Adipose tissue (tissue), 3 donors: Measurements from ENCODE around the gene POLR3A. TPM values are rescaled to one million over a fixed set of nuclear protein-coding genes. Genes with fewer than 3 reads are reported as not detected.

Source experiments
- H3K27ac ChIP-seq: one replicate; pipeline ENCODE4 v1.5.1; 2013; ENCODE audit warnings: low read depth, low read length
- WGBS, 3 donors: extraction: QIAGEN DNeasy Blood & Tissue Kit; methylation state at CpG; one replicate each; pipeline ENCODE4 v1.1.7; 2013; 5-methylcytosine and 5-hydroxymethylcytosine counted together
- polyA plus RNA-seq, 3 donors: library from polyadenylated mRNA; stranded (reverse); fragments of 200-250 nt; gene quantifications; one replicate each; pipeline ENCODE4 v1.2.3, GENCODE V29; 2013
- donor health status: healthy with polysubstance abuse.
- donor health status: Bipolar disorder and iron deficiency.
- donor health status: healthy.

The POLR3A gene
- polyA plus RNA-seq, 3 donors: 3.0 to 4.9 (median 4.3) TPM

DNA sequence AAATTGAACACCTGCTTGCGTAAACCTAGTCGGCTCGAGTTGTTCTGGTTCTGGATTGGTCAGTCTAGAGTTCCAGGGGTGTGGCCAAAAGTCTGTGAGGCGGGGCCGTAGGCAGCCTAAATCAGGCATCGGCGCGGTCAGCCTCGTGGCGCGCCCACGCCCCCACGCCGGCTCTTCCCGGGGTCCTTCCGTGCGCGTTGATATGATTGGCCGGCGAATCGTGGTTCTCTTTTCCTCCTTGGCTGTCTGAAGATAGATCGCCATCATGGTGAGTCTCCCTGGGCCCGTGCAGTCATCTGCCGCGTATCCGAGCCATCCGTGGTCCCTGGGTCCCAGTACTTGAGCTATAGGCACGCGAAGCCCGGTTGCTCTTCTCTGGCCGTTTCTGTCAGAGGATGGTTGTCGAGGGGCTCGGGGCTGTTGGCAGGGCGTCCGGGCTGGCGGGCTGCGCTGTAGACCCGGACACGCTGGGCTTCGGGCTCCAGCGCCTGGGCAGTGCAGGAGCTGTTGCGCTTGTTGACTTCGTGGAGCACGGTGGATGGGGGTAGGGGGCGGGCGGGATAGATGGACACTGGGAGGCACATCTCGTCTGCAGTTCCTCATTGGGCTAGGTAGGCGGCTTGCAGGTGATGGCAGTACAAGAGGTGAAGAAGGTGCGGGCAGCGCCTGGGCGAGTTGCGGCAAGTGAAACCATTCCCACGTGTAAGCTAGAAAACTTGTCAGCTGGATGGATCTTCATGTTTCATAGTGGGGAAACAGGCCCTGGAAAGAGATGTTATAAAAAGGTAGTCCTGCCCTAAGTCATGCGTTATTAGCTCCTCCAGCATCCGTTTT is 4.5 kb upstream of the POLR3A start, which contains the start of gene RPS24:
Gene RPS24 (plus strand): TSS at position 227 of the 834 bp plus-strand sequence. CDS start 39 bp downstream, at position 266.
- 0 to 1% (median 1%) methylated on average over 55 of the region's 55 CpGs for WGBS, 3 donors
- peak within 1 kb of the TSS; percentile 59 for H3K27ac ChIP-seq

- 0 to 1% (median 0%) methylated on average over 4 of the region's 4 CpGs for WGBS, 3 donors
- no peak overlapping the region for H3K27ac ChIP-seq
These were observed 4.0 kb upstream of the POLR3A start for GRCh38 chr10:78033387-78033636.

DNA sequence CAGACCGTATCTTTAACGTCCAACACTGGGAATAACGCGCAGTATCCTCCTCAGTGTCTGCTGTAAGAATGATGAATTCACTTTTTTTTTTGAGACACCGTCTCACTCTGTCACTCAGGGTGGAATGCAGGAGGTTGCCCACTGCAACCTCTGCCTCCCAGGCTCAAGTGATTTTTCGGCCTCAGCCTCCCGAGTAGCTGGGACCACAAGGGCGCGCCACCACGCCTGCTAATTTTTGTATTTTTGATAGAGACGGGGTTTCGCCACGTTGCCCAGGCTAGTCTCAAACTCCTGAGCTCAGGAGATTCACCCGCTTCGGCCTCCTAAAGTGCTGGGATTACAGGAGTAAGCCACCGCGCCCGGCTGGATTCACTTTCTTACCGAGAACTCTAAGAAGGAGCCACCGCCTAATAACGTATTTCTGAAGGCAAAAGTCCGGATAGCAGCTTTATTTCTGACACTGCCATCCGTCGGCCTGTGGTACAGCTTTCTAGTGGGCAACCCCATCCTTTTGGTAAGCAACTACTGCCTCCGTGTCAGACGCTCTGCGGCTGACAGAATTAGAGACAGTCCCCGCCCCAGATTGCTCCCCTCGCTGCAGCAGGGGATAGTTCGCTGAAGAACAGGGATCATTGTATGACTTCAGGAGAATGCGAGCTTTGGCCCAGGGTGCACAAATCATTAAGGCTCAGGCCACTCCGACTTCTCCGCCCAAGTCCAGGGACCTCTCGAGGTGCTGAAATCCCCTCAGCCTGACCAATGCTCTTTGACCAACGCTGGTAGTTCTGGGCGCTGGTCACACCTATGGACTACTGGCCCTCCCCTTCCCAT is 662 bp downstream of the POLR3A start:
- 33 to 41% (median 39%) methylated on average over 36 of the region's 36 CpGs for WGBS, 3 donors
- no peak overlapping the region for H3K27ac ChIP-seq

DNA sequence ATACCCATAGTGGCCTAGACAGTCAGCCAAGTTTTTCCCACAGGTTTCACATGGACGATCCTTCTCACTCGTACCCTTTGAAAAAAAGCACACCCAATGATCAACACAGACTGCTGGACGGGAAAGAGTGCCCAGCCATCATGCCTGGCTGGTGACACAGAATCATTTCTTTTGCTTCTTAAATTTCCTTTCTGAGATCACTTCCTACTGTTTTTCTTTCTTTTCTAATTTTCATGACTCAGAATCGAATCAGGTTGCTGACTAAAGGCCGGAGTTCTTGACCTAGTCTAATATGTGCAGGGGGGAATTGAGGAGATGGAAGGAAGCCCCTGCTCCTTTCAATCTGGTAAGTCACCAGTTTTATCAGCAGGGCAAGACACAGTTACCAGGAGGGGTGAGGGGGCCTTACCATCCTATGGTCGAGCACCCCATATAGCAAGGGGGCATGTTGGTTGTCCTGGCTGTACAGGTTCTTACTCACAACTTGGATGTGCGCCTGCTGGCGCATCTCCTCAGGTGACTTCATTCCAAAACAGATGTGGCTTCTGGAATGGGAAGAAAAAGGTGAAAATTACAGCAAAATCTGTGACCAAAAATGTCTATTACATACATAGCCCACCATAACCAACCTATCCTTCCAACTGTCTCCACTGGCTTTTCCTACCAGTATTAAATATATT is 3.5 kb downstream of the POLR3A start:
- 92 to 94% (median 92%) methylated on average over 8 of the region's 8 CpGs for WGBS, 3 donors
- no peak overlapping the region for H3K27ac ChIP-seq

- no peak overlapping the region for H3K27ac ChIP-seq
- WGBS, 3 donors: 94 to 100% (median 96%) methylated on average over 3 of the region's 3 CpGs
These were observed 5.6 kb downstream of the POLR3A start for GRCh38 chr10:78023741-78024140.

DNA sequence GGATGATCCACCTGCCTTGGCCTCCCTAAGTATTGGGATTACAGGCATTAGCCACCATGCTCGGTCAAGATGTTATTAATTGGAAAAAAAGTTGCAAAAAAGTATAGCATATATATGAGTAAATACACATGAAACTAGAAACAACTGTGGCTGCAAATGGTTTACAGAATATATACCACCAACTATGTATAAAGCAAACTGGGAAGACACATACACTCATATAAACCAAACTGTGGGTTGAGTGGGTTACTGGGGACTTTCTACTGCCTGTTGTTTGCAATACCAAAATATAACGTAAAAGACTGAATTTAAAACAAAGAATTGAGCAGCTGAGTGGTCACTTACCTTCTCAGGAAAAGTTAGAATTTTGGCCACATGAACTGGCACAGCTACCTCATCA is 8.1 kb downstream of the POLR3A start:
- WGBS, 3 donors: 89 to 92% (median 91%) methylated on average over 2 of the region's 2 CpGs
- no peak overlapping the region for H3K27ac ChIP-seq

DNA sequence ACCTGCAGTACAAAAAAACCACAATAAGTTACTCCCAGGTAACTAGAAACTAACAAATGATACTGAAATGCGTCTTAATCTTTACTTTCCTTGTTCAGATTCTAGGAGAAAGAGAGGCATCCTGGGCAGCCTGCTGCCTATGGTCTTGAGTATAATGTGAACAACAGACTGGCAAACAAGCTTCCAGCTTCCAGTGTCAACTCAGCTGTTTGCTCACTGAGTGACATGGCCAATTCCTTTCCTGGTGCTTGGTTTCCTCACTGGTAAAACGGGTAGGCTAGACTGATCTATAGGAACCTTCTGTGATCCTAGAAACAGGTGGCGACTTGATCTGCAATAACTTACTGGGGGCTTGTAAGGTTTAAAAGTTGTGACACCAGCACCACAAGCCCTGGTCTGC is 10.1 kb downstream of the POLR3A start:
- 87 to 92% (median 89%) methylated on average over 3 of the region's 3 CpGs for WGBS, 3 donors
- no peak overlapping the region for H3K27ac ChIP-seq

GRCh38 chr10:78017856-78018255 is 11.5 kb downstream of the POLR3A start:
- WGBS, 3 donors: 79 to 89% (median 86%) methylated on average over 5 of the region's 5 CpGs
- H3K27ac ChIP-seq: no peak overlapping the region

DNA sequence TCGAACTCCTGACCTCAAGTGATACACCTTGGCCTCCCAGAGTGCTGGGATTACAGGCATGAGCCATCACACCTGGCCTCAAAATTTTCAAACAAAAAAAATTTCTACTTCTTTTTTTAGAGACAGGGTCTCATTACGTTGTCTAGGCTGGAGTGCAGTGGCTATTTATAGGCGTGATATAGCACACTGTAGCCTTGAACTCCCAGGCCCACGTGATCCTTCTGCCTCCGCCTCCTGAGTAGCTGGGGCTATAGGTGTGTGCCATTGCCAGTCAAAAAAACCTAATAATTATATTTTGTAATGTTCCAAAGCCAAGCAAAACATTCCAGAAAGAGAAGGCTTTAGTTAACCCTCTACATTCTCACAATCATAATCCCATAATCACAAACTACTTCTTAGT is 13.8 kb downstream of the POLR3A start:
- WGBS, 3 donors: 87 to 91% (median 88%) methylated on average over 5 of the region's 5 CpGs
- no peak overlapping the region for H3K27ac ChIP-seq

- whole genome bisulfite sequencing, 3 donors: 69 to 76% (median 69%) methylated on average over 1 of the region's 1 CpG
- H3K27ac ChIP-seq: no peak overlapping the region
These were observed 15.8 kb downstream of the POLR3A start for GRCh38 chr10:78013564-78013963.

DNA sequence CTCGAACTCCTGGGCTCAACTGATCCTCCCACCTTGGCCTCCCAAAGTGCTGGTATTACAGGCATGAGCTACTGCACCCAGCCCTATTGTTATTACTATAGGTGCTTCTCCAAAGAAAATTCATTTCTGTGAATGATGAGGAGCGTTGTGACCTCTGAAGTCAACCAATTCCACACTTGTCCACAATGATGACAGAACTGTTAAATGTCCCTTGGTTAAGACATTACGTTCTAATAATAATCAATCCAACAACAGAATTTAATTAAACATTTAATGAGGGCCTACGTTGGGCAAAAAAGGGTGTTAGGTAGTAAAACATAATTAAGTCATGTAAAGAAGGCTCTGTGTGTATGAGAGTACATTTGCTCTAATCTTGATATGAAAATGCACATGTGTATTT is 18.2 kb downstream of the POLR3A start:
- 94 to 95% (median 94%) methylated on average over 4 of the region's 4 CpGs for WGBS, 3 donors
- no peak overlapping the region for H3K27ac ChIP-seq

DNA sequence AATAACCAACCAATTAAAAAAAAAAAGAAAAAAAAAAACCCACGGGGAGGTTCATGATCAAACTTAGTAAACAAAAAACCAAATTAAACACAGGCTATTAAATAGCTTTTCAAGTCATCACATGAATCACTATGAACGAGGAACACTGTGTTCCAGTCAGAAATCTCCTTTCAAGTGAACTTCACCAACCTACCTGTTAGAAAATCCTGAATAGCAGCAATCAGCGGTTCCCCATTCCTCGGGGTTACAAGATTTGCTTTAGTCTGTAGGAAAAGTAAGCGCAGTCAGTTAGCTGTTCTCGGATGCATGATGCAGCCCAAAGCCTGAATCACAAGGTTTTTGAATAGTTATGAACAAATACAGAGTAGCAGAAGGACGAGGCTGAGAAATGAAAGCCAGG is 19.0 kb downstream of the POLR3A start:
- WGBS, 3 donors: 81 to 93% (median 90%) methylated on average over 7 of the region's 7 CpGs
- no peak overlapping the region for H3K27ac ChIP-seq

DNA sequence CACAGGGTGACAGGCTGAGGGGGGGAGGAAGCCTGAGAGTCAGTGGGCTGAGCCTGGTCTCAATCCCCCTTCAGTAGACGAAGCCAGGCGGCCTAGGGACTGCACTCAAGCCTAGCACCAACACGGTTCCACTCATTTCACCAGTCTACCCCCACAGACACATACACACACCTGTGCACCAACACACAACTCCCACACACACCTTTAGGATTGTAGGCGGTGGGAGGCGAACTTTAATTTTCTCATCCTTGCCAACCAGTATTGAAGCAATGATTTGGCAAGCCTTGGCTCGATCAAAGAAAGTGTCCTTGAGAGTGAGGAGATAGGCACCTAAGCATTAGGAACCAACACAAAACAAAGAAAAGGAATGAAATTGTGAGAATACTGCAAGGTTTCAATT is 19.7 kb downstream of the POLR3A start:
- no peak overlapping the region for H3K27ac ChIP-seq
- WGBS, 3 donors: 76 to 93% (median 92%) methylated on average over 6 of the region's 6 CpGs

DNA sequence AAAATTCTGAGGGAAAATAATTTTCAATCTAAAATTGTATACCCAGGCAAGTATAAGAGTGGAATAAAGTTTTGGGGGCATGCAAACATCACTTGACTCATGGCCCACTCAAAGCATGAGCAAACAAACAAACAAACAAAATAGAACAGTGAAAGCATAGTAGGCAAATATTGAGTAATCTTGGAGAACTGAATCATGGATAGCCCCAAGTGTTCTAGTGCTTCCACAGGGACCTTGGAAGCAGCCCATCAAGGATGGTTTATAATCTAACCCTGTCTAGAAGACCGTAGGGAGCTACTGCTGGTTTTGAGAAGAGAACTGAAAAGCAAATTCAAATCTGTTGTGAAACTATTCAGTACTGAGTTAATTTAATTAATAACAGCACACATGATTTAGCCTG is 22.1 kb downstream of the POLR3A start:
- WGBS, 3 donors: 81 to 90% (median 90%) methylated on average over 1 of the region's 1 CpG
- no peak overlapping the region for H3K27ac ChIP-seq

DNA sequence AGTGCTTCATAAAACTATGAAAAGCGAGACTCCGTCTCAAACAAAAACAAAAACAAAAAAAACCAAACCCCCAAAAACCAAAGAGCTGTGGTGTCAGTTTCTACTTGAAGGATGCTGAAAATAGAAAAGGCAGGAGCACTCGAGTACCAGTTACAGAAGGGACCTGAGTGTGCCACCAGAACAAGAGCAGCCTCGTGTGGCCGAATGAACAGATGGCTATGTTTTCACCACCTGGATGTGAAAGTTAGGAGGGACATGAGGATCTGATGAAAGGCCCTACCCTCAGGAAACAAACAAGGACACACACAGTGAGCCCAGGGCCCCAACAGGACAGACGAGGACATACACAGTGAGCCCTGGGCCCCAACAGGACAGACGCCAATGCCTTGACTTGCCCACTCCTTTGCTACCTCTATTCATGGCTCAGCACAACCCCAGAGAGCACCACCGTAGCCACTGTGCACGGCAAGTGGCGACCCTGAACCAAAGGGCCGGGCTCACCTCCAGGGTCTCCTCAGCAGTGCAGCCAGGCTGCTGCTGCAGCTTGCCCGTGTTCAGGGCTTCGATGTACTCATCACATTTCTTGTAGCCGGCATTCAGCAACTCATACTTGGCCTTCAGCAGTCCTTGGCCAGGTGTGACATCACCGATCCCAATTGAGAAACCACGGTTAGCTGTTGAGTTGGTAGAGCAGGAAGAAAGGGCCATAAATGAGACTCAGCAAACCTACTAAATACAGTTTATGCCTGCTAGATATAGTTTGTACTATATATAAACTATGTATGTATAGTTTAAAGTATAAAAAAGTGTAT is 24.9 kb downstream of the POLR3A start:
- no peak overlapping the region for H3K27ac ChIP-seq
- WGBS, 3 donors: 90 to 93% (median 92%) methylated on average over 16 of the region's 16 CpGs

DNA sequence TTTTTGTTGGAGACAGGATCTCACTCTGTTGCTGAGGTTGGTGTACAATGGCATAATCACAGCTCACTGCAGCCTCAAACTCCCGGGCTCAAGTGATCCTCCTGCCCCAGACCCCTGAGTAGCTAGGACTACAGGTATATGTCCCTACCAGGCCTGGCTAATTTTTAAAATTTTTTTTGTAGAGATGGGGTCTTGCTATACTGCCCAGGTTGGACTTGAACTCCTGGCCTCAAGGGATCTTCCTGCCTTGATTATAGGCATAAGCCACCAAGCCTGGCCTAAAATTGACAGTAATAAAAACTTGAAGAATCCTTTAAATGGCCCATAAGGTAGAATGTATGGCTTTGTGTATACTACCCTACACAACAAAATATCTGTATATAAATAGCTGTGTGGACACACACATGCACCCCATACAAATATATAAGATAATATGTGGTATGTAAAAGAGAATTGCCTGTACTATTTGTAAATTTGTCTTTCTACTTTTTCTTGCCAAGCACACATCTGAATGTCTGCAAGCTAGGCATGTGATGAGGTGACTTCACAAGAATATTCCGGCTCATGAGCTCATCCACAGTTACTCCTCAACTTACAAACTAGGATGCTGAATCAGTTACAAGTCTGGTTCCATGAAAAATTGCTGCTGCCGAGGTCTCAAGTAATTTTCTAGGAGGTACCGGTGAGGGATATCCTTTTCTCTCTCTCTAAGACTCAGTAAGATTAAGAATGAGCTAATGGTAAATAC is 26.6 kb downstream of the POLR3A start:
- WGBS, 3 donors: 81 to 89% (median 84%) methylated on average over 4 of the region's 4 CpGs
- no peak overlapping the region for H3K27ac ChIP-seq

DNA sequence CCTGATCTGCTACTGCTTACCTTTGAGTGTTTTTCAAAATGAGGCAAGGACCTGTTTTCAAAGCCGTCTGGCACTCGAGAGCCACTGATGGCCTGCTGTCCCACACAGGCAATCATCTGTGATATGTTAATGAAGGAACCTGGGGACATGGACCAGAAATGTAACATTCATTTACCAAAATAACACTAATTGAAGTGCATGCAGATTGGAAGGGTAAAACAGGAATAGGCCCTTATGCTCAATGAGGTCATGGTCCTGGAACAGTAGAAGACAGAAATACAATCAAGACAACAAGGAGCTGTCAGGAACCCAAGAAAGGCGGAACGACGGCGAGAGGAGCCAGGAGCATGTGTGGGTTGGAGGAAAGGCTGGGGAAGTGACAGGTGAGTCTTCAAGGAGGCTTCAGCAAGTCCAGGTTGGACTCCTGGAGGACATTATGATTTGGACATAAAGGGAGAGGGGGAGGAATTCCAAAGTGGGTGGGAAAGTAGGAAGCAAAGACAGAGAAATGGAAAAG is 28.3 kb downstream of the POLR3A start:
- no peak overlapping the region for H3K27ac ChIP-seq
- WGBS, 3 donors: 86 to 91% (median 88%) methylated on average over 6 of the region's 6 CpGs

GRCh38 chr10:78000206-78000605 is 29.1 kb downstream of the POLR3A start:
- no peak overlapping the region for H3K27ac ChIP-seq
